ENCODE measurements around the gene HMGXB4. TPM values are rescaled to one million over a fixed set of nuclear protein-coding genes. Genes with fewer than 3 reads are reported as not detected.

HMGXB4 gene
- total RNA-seq, 2 experiments from 2014 or later: 35.9 to 37.7 TPM

GRCh38 chr22:35342390-35342789 is 85.1 kb downstream of the HMGXB4 start:
- CTCF ChIA-PET: no interaction called here
- POLR2A ChIA-PET: no interaction called here

GRCh38 chr22:35343664-35344550 is 86.6 kb downstream of the HMGXB4 start:
- CTCF ChIA-PET: interaction anchor here (0.6 kb wide), 1 partner anchor 43 kb away, joined by 3 read pairs; no protein-coding TSS in a partner anchor
- POLR2A ChIA-PET: no interaction called here

- ChIA-PET POLR2A (no interaction called here), CTCF (no interaction called here)
Observed at GRCh38 chr22:35344956-35345690, 87.8 kb downstream of the HMGXB4 start.

Other genes starting within 250 kb of the HMGXB4 start
- not detected for gene ISX, start 191.3 kb upstream of the HMGXB4 start, total RNA-seq
- gene TOM1, start 42.4 kb downstream of the HMGXB4 start, total RNA-seq: 10 to 100 TPM; 12.2 to 13.2 TPM
- gene HMOX1, start 123.6 kb downstream of the HMGXB4 start, total RNA-seq: 1 to 10 TPM; 1.4 to 1.6 TPM
- 100 to 1,000 TPM; 301 to 309 TPM for gene MCM5, start 142.6 kb downstream of the HMGXB4 start, total RNA-seq